ENCODE results near the gene PWWP2B. TPM values are rescaled to one million over a fixed set of nuclear protein-coding genes. Genes with fewer than 3 reads are reported as not detected.
"Not testable (repeated sequence)": the region's sequence is repeated elsewhere in the genome, so short reads cannot be mapped to it uniquely, and the experiment has no call there.

Gene PWWP2B
- total RNA-seq, 1 donor = 36.6 TPM

DNA sequence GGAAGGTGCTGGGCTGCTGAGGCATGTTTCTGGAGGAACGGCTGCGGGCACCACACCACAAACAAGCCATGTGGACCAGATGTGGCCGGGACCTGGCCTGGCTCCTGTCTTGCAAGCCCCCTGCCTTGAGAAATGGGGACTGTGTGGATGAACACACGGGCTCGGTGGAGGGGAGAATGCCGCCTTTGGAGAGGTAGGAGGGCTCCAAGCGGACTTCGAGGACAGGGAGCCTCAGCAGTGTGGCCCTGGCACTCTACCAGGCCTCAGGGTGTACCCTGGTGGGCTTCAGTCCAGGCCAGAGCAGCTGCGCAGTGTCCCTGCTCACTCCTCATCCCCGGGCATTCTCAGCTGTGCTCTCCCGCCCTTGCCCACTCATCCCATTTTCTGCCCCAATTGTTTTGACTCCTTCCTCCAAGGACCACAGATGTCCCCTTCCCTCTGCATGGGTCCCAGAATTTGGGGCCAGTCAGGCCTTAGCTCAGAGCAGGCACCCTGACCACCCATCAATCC is 31.5 kb downstream of the PWWP2B start:
- no peak for DNase-seq (ENCODE audit: low read depth in 2 of 3, low spot score in 2 of 3)

DNA sequence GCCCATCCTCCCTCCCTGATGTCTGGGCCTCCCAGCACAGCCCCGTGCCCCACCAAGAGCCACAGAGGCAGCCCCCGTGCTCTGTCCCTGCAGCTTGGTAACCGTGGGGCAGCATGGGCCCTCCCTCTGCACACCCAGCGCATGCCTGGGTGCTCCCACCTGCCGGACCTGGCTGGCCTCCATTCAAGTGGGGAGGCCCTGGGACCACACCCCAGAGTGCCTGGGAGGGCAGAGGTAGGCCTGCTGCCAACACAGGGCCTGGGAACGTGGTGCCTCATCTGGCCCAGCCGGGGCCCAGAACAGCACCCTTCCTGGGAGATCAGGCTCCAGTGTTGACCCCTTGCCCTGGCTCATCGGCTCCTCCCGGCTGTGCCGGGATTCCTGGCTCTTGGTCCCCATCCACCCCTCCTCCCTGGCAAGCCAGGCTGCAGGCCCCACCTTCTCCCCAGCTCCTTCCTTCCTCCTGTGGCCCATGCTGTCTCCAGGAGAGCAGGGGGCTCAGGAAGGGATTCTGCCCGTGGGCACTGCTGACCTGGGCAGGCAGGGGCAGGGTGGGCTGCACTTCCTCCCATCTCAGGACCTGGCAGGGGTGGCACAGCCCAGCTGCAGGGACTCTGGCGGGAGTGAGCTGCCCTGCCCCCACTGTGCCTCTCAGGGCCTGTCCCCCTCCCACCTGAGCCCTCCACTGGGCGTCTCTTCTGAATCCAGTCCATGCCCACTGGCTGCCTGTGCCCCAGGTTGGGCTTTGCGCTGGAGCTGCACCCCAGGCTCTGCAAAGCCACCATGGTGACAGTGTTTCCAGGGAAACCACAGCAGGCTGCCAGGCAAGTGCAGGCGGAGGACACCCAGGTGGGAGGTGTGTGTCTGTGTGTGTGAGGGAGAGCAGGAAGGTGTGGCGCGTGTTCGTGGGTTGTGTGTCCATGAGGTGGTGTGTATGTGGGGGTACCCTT is 32.6 kb downstream of the PWWP2B start:
- DNase-seq (ENCODE audit: low read depth in 2 of 3, low spot score in 2 of 3) = peak in 1 of 3 donors; percentile 58

DNA sequence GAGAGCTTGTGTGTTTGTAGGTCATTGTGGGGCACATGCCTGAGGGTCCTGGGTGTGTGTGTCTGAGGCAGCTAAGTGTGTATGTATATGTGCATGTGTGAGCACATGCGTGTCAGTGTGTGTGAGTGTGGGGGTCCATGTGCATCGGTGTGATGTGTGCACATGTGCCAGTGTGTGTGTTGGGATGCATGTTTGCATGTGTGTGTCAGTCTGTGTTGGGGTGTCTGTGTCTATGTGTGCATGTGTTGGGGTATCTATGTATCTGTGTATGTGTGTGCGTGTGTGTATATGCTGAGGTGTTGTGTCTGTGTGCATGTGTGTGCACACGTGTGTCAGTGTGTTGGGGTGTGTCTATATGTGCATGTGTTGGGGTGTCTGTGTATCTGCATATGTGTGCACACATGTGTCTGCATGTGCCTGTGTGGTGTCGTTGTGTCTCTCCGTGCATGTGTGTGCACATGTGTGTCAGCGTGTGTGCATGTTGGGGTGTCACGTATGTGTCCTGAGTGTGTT is 33.3 kb downstream of the PWWP2B start:
- DNase-seq (ENCODE audit: low read depth in 2 of 3, low spot score in 2 of 3) = no peak

DNA sequence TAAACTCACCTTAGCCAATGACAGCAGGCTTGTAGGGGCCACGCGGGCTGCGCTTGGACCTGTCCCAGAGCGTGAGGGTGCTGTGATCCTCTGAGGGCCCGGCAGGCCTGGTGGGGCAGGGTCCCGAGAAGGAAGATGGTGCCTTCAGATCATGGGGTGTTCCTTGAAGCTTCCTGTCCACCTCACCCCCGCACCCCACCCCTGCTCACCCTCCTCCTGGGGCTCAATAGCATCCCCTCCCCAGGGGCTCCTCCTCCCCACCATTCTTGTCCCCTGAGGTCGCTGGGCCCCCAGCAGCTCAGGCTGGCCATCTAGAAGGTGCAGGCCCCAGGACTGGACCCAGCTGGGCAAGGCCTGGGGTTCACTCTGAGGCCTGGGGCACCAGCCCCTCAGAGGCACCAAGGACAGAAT is 33.9 kb downstream of the PWWP2B start:
- no peak for DNase-seq (ENCODE audit: low read depth in 2 of 3, low spot score in 2 of 3)

DNA sequence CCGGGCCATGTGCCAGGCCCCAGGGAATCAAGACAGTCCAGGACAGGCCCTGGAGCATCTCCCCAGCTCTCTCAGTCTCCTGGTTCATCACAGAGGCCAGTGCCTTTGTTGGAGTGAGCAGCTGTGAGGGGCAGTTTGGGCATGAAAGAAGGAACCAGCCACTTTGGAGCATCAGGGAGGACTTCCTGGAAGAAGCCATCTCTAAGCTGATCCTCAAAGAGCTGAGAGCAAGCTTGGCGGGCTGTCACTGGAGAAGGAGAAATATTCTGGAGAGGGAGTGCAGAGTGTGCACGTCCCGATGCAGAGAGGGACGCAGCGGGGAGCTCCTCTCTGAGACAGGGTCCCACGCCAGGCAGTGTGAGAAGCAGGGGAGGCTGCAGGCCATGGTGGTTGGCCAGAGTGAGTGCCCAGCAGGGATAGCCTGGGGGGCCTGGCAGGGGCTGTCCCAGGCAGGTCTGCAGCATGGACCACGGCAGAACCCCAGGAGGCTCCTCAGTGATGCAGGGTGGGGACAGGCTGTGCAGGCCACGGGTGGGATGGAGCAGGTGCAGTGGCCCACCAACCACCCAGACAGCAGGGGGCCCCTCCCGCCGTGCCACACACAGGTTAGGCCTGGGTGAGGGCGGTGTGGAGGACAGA is 34.7 kb downstream of the PWWP2B start:
- no peak for DNase-seq (ENCODE audit: low read depth in 2 of 3, low spot score in 2 of 3)

DNA sequence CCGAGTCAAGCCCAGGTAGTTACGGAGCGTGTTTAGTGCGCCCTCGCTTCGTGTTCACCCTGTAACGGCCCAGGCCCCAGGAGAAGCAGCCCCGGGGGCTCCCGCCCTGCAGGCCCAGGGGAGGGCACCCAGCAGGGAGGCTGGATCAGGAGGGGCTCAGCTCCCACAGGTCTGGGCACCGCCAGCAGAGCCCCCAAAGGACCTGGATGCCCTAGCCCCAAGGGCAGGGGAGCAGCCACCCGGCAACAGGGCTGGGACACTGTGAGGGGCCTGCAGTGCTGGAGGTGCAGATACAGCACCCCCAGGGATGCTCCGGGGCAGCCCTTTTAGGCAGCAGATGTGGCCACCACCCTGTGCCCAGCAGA is 35.2 kb downstream of the PWWP2B start:
- DNase-seq (ENCODE audit: low read depth in 2 of 3, low spot score in 2 of 3) = no peak

DNA sequence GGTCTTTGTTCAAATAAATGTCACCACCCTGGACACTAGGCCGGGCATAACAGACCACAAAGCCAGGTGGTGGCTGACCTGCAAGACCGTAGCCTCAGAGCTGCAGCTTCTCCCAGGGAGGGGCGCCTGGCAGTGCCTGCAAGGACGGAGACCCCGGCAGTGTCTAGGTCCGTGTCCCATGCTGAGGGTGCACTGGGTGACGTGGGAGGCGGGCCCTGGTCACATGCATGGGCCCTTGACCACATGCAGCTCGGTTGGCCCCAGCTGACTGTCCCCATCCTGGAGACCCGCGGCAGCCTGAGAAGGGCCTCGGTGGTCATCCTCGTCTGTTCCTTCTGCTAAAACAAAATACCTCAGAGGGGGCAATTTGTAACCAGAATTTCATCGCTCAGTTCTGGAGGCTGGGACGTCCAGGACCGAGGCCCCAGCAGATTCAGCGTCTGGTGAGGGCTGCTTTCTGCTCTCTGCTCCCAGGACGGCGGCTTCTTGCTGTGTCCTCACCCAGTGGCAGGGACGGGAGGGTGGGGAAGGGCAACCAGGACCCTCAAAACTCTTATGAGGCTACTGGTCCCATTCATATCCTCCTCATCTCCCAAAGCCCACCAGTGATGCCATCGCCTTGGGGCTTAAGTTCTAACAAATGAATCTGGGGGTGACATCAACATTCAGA is 36.8 kb downstream of the PWWP2B start:
- no peak for DNase-seq (ENCODE audit: low read depth in 2 of 3, low spot score in 2 of 3)

DNA sequence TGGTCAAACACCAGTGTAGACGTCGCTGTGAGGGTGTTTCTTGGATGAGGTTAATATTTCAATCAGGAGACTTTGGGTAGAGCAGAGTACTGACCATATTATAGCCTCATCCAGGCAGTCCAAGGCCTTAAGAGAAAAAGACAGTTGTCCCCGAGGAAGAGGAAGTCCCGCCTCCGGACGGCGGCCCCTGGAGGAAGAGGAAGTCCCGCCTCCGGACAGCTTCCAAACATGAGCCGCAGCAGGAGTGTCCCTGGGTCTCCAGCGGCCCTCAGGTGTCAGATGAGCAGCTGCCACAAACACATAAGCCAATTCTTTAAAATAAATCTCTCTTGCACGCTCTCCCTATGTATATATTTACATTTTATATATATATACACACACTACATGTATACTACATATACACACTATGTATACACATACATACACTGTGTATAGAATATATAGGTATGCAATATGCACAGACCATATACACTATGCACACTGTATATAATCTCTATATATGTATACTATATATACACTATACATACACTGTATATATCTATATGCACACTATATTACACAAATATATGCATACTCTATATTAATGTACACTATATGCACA is 37.5 kb downstream of the PWWP2B start:
- peak in 1 of 3 donors; percentile 73 for DNase-seq (ENCODE audit: low read depth in 2 of 3, low spot score in 2 of 3)

DNA sequence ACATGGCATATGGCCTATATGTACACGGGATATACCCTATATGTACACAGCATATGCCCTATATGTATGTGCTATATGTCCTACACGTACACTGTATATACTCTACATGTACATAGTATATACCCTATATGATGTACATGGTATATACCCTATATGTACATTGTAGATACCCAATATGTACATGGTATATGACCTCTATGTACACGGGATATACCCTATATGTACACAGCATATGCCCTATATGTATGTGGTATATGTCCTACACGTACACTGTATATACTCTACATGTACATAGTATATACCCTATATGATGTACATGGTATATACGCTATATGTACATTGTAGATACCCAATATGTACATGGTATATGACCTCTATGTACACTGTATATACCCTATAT is 38.3 kb downstream of the PWWP2B start:
- DNase-seq (ENCODE audit: low read depth in 2 of 3, low spot score in 2 of 3) = not testable (repeated sequence)

DNA sequence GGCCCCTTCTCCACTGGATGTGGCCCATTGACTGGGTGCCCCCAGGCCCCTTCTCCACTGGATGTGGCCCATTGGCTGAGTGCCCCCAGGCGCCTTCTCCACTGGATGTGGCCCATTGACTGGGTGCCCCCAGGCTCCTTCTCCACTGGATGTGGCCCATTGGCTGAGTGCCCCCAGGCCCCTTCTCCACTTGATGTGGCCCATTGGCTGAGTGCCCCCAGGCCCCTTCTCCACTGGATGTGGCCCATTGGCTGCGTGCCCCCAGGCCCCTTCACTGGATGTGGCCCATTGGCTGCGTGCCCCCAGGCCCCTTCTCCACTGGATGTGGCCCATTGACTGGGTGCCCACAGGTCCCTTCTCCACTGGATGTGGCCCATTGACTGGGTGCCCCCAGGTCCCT is 39.1 kb downstream of the PWWP2B start:
- DNase-seq (ENCODE audit: low read depth in 2 of 3, low spot score in 2 of 3) = not testable (repeated sequence)

DNA sequence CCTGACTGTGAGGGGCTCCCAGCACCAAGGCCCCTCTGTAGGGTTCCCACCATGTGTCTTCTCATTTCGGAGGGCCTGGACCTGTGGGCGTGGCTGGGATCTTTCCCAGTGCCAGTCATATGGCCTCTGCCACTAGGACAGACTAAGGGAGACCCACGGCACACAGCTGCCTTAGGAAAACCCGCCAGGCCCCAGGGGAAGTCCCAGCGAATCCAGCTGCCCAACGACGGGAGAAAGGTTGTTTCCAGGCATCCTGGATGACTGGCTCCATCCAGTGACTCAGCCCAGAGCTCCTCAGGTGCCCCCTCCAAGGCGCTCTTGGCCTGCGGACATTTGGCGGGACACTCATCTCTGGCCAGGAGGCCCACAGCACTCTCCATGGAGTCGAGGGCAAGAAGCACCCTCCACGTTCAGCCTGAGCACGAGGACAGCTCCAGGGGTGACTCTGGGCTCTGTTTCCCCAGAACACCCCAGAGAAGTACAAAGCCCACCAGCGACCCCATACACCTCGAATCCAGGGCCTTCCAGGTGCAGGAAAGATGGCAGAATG is 39.9 kb downstream of the PWWP2B start:
- no peak for DNase-seq (ENCODE audit: low read depth in 2 of 3, low spot score in 2 of 3)

DNA sequence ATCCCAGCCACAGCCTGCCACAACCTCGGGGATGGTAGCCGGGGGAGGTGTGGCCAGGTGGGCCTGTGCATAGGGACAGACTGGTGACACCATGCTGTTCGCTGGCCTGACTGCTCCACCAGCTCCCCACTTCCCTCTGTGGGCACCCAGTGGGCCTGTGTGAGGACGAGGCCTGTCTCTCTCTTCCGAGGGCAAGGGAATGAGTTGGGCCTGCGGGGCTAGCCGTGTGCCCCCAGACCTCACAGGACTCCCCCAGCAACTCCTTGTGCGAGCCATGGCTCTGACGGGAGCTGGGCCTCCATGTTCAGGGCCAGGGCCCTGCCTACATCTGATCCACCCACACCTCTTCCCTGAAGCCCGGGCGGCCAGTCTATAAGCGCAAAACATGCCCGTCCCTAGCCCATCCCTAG is 40.5 kb downstream of the PWWP2B start:
- DNase-seq (ENCODE audit: low read depth in 2 of 3, low spot score in 2 of 3) = no peak

DNA sequence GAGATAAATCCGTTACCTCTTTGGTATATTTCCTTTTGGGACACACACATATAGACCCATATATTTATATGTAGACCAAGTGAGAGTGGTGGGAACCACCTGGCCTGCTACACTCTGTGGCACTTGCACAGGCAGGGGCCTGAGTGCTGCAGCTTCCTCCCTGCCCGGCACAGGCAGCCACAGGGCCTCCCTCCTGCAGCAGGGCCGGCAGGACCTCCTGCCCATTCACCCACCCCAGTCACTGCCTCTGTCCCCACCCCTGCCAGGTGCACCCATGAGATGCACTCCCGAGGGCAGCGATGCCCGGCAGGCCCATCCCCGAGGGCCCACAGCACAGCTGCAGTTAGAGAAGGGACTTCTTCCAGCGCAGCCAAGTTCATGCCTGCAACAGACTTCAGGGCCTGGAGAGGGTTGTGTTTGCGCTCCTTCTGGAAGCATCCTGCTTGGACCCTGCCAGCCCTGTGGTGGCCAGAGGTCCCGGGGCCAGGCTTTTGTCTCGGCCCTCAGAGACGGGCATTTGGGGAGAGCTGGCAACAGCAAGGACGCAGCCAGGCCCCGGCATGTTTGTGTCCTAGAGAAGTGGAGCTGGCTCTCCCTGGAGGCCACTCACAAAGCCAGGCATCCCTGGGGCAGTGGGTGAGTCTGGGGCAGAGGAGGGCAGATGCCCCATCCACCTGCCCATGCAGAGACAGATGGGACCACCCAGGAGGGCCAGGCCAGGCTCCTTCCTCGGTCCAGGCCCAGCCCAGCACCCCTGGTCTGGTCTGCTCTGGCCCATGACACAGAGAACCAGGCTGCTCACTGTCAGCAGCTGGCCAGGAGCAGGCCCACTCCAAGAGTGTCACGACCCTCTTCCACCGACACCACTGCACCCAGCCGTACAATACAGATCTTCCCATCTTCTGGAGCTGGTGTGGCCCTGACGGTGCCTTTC is 41.4 kb downstream of the PWWP2B start:
- DNase-seq (ENCODE audit: low read depth in 2 of 3, low spot score in 2 of 3) = peak in 1 of 3 donors; percentile 19

DNA sequence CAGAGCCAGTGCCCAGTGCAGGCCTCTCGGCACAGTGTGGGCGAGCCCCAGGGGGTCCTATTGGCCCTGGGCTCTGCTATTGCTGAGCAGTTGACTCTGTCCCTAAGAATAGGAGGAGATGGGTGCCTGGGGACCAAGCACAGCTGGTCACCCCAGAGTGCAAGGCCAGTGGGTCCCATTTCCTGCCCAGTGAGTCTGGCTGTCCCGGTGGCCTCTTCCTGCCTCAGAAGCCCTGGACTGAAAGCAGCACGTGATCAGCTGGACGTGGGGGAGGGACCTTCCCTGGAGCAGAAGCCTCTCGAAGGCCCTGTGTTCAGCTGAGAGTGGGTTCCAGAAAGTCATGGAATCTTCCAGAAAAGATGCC is 42.0 kb downstream of the PWWP2B start:
- DNase-seq (ENCODE audit: low read depth in 2 of 3, low spot score in 2 of 3) = no peak

DNA sequence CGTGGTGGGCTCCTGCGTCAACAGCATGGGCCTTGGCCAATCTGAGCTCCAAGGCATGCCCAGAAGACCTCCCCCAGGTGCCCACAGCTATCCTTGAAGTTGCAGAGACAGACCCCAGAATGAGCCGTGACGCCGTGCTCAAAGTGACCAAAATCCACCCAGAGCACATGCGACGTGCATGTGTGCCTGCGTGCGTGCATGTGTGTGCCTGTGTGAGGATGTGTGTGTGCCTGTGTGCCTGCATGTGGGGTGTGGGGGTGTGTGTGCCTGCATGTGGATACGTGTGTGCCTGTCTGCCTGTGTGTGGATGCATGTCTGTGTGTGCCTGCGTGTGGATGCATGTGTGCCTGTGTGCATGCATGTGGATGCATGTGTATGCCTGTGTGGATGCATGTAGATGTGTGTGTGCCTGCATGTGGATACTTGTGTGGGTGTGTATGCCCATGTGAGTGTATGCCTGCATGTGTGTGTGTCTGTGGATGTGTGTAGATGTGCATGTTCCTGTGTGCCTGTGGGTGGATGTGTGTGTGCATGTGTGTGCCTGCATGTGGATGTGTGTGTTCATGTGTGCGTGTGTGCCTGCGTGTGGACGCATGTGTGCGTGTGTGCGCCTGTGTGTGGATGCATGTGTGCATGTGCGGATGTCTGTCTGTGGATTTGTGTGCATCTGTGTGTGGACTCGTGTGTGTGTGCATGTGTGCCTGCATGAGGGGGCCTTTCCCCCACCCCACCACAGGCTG is 42.6 kb downstream of the PWWP2B start:
- DNase-seq (ENCODE audit: low read depth in 2 of 3, low spot score in 2 of 3) = no peak

DNA sequence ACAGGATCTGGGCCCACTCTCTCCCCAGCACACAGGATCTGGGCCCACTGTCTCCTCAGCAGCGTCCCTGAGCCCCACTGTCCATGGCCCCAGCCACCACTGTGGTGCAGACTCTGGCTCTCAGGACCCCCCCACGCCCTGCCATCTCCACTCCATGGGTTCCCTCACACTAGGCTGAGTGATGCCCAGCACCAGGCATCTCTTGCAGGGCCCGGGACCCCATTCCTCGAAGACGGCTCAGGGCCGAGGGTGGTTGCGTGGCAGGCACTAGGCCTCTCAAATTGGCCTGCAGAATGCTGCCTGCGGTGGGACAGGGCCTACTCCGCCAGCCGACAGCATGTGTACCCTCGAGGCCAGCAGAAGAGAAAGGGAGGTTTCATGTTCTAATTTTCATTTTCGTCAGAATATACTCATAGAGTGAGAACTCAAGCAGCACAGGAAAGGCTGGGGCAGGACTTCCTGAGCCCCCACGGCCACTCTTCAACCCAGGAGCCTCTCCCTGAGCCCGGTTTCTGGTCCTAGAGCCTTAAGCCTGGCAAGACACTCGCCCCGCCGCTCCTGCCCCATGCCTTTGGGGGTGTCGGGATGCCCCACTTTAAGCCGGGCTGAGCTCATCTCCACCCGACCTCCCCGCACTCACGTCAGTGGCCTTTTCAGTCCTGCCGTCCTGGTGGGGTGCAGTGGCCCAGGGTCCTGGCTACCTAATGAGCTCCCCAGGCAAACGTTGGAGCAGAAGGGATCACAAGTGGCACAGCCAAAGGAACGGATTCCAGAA is 44.0 kb downstream of the PWWP2B start:
- no peak for DNase-seq (ENCODE audit: low read depth in 2 of 3, low spot score in 2 of 3)

DNA sequence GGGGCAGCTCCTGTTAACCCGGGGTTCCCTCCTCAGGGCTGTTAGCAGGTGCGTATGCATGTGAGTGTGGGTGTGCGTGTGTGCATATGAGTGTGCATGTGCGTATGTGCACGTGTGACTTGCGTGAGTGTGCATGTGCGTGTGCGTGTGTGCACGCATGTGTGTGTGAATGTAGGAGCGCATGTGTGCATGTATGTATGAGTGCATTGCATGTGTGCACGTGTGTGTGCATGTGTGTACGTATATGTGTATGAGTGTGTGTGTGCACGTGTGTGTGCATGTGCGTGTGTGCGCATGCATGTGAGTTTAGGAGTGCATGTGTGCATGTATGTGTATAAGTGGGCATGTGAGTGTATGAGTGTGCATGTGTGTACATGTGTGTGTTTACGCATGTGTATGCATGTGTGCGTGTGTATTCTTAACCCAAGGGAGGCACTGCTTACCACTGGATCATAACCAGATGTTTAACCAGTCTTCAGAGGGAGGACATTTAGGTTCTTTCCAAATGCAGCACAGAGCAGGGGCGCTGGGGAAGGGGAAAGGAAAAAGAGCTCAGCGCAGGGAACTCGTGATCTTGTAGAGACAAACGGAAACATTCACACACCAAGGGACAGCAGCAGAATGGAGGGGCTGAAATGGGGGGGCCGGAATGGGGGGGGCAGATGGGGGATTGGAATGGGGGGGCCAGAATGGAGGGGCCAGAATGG is 45.0 kb downstream of the PWWP2B start:
- peak in 1 of 3 donors; percentile 31 for DNase-seq (ENCODE audit: low read depth in 2 of 3, low spot score in 2 of 3)
